Retinal pigment epithelial cell (primary cell): Measurements from ENCODE around the gene HOXD12.

Source experiments
- DNase-seq: peaks from one replicate; pipeline ENCODE4 v3.0.0-alpha.2; 2010; ENCODE audit warnings: low read depth
- H3K4me3 ChIP-seq: 2 replicates; pipeline ENCODE4 v1.5.1; 2011; ENCODE audit warnings: mild to moderate bottlenecking, low read length, control low read depth, moderate library complexity
- CTCF ChIP-seq: conservative IDR thresholded peaks from 2 replicates; pipeline ENCODE4 v1.5.1; 2011; ENCODE audit warnings: low read depth, low read length, control low read depth, inconsistent platforms

HOXD12 gene

GRCh38 chr2:176096243-176096985, 3.2 kb upstream of the HOXD12 start:
- DNase-seq, result no peak
- no peak overlapping the region for H3K4me3 ChIP-seq
- TF ChIP-seq CTCF, result no peak

- peak; percentile 85 for TF ChIP-seq CTCF
- H3K4me3 ChIP-seq, result peak overlapping the region; percentile 37
- no peak for DNase-seq
Measured at GRCh38 chr2:176096986-176097819, 2.4 kb upstream of the HOXD12 start.

GRCh38 chr2:176097820-176098365, 1.7 kb upstream of the HOXD12 start:
- DNase-seq, result no peak
- no peak for TF ChIP-seq CTCF
- H3K4me3 ChIP-seq, result no peak overlapping the region

- H3K4me3 ChIP-seq, result no peak overlapping the region
- DNase-seq, result no peak
- TF ChIP-seq CTCF, result no peak
Measured at GRCh38 chr2:176098366-176099158, 1.0 kb upstream of the HOXD12 start.

GRCh38 chr2:176099159-176099727, 352 bp upstream of the HOXD12 start:
- DNase-seq, result no peak
- no peak overlapping the region for H3K4me3 ChIP-seq
- TF ChIP-seq CTCF, result no peak

- no peak overlapping the region for H3K4me3 ChIP-seq
- no peak for DNase-seq
- no peak for TF ChIP-seq CTCF
Measured at GRCh38 chr2:176100547-176101140, 1.0 kb downstream of the HOXD12 start.
